ENCODE measurements around the gene C16orf78. TPM values are rescaled to one million over a fixed set of nuclear protein-coding genes. Genes with fewer than 3 reads are reported as not detected.

C16orf78 gene
- total and polyA plus RNA-seq, 2 of the 8 experiments (the other 6 are each of a cell fraction or from before 2014, with no cell fraction given) = not detected

GRCh38 chr16:49417354-49417753, 43.8 kb downstream of the C16orf78 start:
- Histone ChIP-seq H3K4me1 (replicated peaks in 1 of 4; ENCODE audit: control insufficient read depth in 3 of 4, insufficient read depth in 4 of 4, low read length in 3 of 4) (no peaks in the 10 kb centered on the region), H3K14ac (ENCODE audit: insufficient read length) (no peak overlapping the region), H2BK5ac (ENCODE audit: low read depth, low read length) (no peak overlapping the region; the same call in 1 of the 2 replicates), H2BK12ac (ENCODE audit: low read depth, low read length) (no peak overlapping the region), H3K9ac (replicated peaks in 1 of 4; ENCODE audit: extremely low read depth in 1 of 4, low read depth in 3 of 4, low read length in 3 of 4) (no peak overlapping the region), H4K20me1 (replicated peaks in 1 of 2; ENCODE audit: control insufficient read depth in 1 of 2, insufficient read depth in 2 of 2, low read length in 2 of 2) (no peaks in the 10 kb centered on the region), H3K18ac (ENCODE audit: extremely low read depth, low read length) (no peak overlapping the region), H2BK120ac (replicated peaks; ENCODE audit: low read depth, low read length) (no peak overlapping the region), H3K36me3 (ENCODE audit: control insufficient read depth in 2 of 4, insufficient read depth in 4 of 4, low read length in 3 of 4) (no peaks in the 10 kb centered on the region), H3K27ac (ENCODE audit: low read depth, low read length) (no peak overlapping the region), H2BK15ac (ENCODE audit: low read length) (no peak overlapping the region), H3K4me2 (ENCODE audit: insufficient read depth in 1 of 2, low read depth in 2 of 2, low read length in 2 of 2) (no peak overlapping the region), H3K4me3 (ENCODE audit: extremely low read depth in 1 of 4, insufficient read depth in 2 of 4, low read depth in 3 of 4, low read length in 4 of 4) (no peak overlapping the region), H3K56ac (replicated peaks; ENCODE audit: insufficient read length, low read depth, low read length) (no peak overlapping the region), H3K9me3 (ENCODE audit: insufficient read depth in 2 of 2, low read depth in 1 of 2, low read length in 1 of 2) (no peaks in the 10 kb centered on the region), H3K27me3 (replicated peaks in 1 of 4; ENCODE audit: control insufficient read depth in 3 of 4, extremely low read depth in 1 of 4, insufficient read depth in 3 of 4, low read length in 3 of 4) (no peaks in the 10 kb centered on the region; a peak in 1 of 7 replicates), H2BK20ac (ENCODE audit: low read length) (no peak overlapping the region), H4K5ac (ENCODE audit: insufficient read length, low read depth, low read length) (no peak overlapping the region), H3K23me2 (ENCODE audit: low read depth, low read length) (no peaks in the 10 kb centered on the region), H3K79me1 (ENCODE audit: low read depth, low read length) (no peaks in the 10 kb centered on the region), H4K91ac (replicated peaks; ENCODE audit: insufficient read length, low read length) (no peak overlapping the region), H3K4ac (replicated peaks; ENCODE audit: insufficient read length, low read depth, low read length) (no peak overlapping the region), H3K79me2 (ENCODE audit: control insufficient read depth in 1 of 2, insufficient read depth in 2 of 2, low read length in 2 of 2) (no peaks in the 10 kb centered on the region), H3K23ac (ENCODE audit: insufficient read length) (no peak overlapping the region), H4K8ac (ENCODE audit: extremely low read depth, insufficient read depth, low read length) (no peak overlapping the region), H2AK5ac (ENCODE audit: low read depth, low read length) (no peak overlapping the region), H2AFZ (ENCODE audit: low read length) (no peak overlapping the region)
- ChIA-PET CTCF (ENCODE audit: partially characterized antibody) (interaction anchor here (0.8 to 2.3 kb wide), 3 partner anchors 9 to 29 kb away, joined by 3 to 16 read pairs (median 4); no protein-coding TSS in a partner anchor), POLR2A (ENCODE audit: partially characterized antibody) (no interaction called here)
- FAIRE-seq (no peak), DNase-seq (ENCODE audit: low read depth in 1 of 2, low spot score in 2 of 2) (no peak)
- 77% methylated on average over 2 of the region's 2 CpGs; no CpG with 5 or more reads in 1 of the 2 experiments for WGBS, 2 experiments (ENCODE audit: extremely low coverage in 1 of 2, insufficient coverage in 1 of 2, insufficient read length in 1 of 2, insufficient replicate concordance in 2 of 2, low coverage in 1 of 2, low lambda C conversion rate in 2 of 2, missing lambda C conversion rate in 1 of 2)
- TF ChIP-seq CEBPB (IDR thresholded peaks at IDR 0.05; ENCODE audit: low read depth, low read length) = no peak
- no peak for TF ChIP-seq NRF1 (IDR thresholded peaks at IDR 0.05; ENCODE audit: low read depth, low read length)
- no peak for TF ChIP-seq SP2 (IDR thresholded peaks at IDR 0.05; ENCODE audit: low read length)
- TF ChIP-seq JUN (IDR thresholded peaks at IDR 0.05; ENCODE audit: low read depth, low read length) = no peak
- no peak for TF ChIP-seq E2F6 (IDR thresholded peaks at IDR 0.05)
- no peak for TF ChIP-seq CHD2 (IDR thresholded peaks at IDR 0.05; ENCODE audit: low read length)
- TF ChIP-seq ATF3 (IDR thresholded peaks at IDR 0.05; ENCODE audit: insufficient read depth, low read depth, low read length) = no peak
- no peak for TF ChIP-seq MAFK (IDR thresholded peaks at IDR 0.05; ENCODE audit: low read depth, low read length)
- TF ChIP-seq ASH2L (IDR thresholded peaks at IDR 0.05; ENCODE audit: low read length) = no peak
- no peak for TF ChIP-seq HDAC2 (IDR thresholded peaks at IDR 0.05; ENCODE audit: borderline replicate concordance in 1 of 2, low read depth in 2 of 2, low read length in 2 of 2)
- TF ChIP-seq KDM1A (IDR thresholded peaks at IDR 0.05; ENCODE audit: borderline replicate concordance, low read length) = no peak
- TF ChIP-seq EGR1 (IDR thresholded peaks at IDR 0.05; ENCODE audit: borderline replicate concordance, low read depth, low read length) = no peak
- TF ChIP-seq HDAC6 (IDR thresholded peaks at IDR 0.05; ENCODE audit: low read depth, low read length) = no peak
- no peak for TF ChIP-seq SUZ12 (IDR thresholded peaks at IDR 0.05; ENCODE audit: low read length)
